ES-I3 (cell line): ENCODE data around the gene KIF3B.

Source experiments
- H3K36me3 ChIP-seq: 2 replicates; pipeline ENCODE4 v1.6.1; 2013; ENCODE audit warnings: mild to moderate bottlenecking, low read length, control low read depth, moderate library complexity; ENCODE audit not compliant: insufficient read depth
- H3K4me1 ChIP-seq: 2 replicates; pipeline ENCODE4 v1.6.1; 2013; ENCODE audit warnings: mild to moderate bottlenecking, control low read depth, low read length; ENCODE audit not compliant: insufficient read depth
- H3K9ac ChIP-seq: 2 replicates; pipeline ENCODE4 v1.6.1; 2013; ENCODE audit warnings: low read depth, mild to moderate bottlenecking, low read length, moderate library complexity
- H3K9me3 ChIP-seq: 2 replicates; pipeline ENCODE4 v1.6.1; 2013; ENCODE audit warnings: mild to moderate bottlenecking, low read length, moderate library complexity; ENCODE audit not compliant: control insufficient read depth, insufficient read depth

KIF3B gene

DNA sequence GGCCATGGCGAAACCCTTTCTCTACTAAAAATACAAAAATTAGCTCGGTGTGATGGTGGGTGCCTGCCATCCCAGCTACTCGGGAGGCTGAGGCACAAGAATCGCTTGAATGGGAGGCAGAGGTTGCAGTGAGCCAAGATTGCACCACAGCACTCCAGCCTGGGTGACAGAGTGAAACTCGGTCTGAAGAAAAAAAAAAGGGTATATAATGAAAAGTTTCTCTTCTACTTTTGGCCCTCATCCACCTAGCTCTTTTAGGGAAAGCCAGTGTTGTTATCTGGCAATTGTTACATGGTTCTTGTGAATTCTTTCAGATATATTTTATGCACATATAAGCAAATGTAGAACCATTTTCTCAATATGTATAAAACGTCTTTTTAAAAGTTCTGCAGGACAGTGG, 19.0 kb downstream of the KIF3B start:
- Histone ChIP-seq H3K4me1 (no peaks in the 10 kb centered on the region), H3K36me3 (no peaks in the 10 kb centered on the region), H3K9ac (no peak overlapping the region), H3K9me3 (no peaks in the 10 kb centered on the region)

DNA sequence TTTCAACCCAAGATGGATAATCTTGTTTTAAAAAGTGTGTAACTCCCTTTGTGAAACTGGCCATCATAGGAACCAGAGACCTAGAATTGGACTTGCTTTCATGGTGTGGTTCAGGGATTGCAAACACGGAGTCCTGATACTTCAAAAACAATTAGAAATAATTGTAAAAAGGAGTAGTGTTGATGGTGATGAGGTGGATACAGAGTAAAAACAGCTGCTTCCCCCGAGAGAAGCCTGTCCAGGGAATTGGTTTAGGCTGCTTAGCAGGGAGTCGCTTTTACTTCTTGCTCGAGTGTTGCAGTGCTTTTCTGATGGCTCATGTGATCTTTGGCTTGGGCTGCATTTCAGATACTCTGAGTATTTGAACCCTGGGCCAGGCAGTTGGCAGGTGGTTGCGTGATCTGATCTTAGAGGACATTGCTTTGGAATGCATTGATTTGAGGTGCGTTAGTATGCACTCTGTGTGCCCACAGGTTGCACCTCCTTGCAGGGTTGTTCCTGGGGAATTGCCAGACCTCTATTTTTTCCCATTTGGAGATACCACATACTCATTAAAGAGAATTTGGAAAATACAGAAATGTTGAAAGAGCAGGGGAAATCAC, 19.5 kb downstream of the KIF3B start:
- no peaks in the 10 kb centered on the region for H3K4me1 ChIP-seq
- H3K36me3 ChIP-seq = no peaks in the 10 kb centered on the region
- H3K9me3 ChIP-seq = no peaks in the 10 kb centered on the region
- H3K9ac ChIP-seq = no peak overlapping the region

DNA sequence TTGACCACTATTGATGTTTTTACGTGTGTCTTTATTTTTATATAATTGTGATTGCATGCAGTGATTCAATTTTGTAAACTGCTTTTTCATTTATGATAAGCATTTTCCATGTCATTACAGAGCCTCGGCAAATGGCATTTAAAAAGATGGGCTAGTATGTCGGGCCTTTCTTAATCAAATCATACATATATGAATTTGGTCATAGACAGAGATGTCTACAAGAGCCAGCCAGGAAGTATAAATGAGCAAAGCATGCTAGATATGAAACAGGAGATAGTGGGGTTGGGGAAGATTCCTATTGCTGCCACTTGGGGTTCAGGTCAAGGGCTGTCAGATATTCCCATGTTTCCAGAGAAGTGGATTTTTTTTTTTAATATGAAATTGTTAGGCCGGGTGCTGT, 20.0 kb downstream of the KIF3B start:
- no peaks in the 10 kb centered on the region for H3K36me3 ChIP-seq
- no peak overlapping the region for H3K9ac ChIP-seq
- H3K9me3 ChIP-seq = no peaks in the 10 kb centered on the region
- H3K4me1 ChIP-seq = no peaks in the 10 kb centered on the region

DNA sequence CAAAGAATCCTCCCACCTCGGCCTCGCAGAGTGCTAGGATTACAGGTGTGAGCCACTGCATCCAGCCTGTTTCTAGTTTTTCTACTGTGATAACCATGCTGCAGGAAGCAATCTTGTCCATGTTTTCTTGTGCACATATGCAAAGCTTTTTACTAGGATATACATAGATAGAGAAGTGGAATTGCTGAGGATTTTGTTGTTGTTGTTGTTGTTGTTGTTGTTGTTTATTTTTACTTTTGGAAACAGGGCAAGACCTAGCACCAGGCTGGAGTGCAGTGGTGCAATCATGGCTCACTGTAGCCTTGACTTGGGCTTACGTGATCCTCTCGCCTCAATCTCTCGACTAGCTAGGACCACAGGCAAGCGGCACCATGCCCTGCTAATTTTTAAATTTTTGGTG, 23.2 kb downstream of the KIF3B start:
- H3K36me3 ChIP-seq = no peaks in the 10 kb centered on the region
- H3K9me3 ChIP-seq = no peaks in the 10 kb centered on the region
- H3K4me1 ChIP-seq = no peaks in the 10 kb centered on the region
- H3K9ac ChIP-seq = no peak overlapping the region

GRCh38 chr20:32301719-32302506, 24.5 kb downstream of the KIF3B start:
- Histone ChIP-seq H3K4me1 (no peaks in the 10 kb centered on the region), H3K36me3 (no peaks in the 10 kb centered on the region), H3K9ac (no peak overlapping the region), H3K9me3 (no peaks in the 10 kb centered on the region)

- Histone ChIP-seq H3K9me3 (no peaks in the 10 kb centered on the region), H3K4me1 (no peaks in the 10 kb centered on the region), H3K36me3 (no peaks in the 10 kb centered on the region), H3K9ac (no peak overlapping the region)
Observed at GRCh38 chr20:32302507-32302872, 25.0 kb downstream of the KIF3B start.

DNA sequence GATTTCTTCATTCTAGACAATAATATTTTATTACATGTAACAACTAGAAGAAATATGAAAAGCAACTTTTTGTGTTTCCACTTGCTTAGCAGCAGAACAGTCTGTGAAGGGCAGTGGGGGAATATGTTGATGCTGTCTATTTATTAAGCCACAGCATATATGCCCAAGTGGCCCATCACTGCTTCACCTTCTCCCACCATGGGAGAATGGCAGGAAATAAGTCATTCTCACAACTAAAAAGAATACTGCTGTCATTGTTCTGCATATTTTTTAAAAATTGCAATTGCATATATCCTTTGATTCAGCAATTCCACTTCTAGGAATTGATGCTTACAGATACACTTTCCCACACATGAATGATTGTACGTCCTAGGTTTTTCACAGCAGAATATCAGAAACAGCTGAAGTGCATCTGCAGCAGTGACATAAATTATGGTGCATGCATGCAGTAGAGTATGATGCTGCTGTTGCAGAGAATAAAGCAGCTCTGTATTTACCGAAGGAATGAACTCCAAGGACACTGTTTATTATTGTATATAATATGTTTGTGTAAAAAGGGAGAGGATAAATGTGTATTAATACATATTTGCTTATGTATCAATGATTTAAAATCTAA, 26.8 kb downstream of the KIF3B start:
- Histone ChIP-seq H3K9ac (no peak overlapping the region), H3K36me3 (no peaks in the 10 kb centered on the region), H3K9me3 (no peaks in the 10 kb centered on the region), H3K4me1 (no peaks in the 10 kb centered on the region)

GRCh38 chr20:32312718-32313424, 35.4 kb downstream of the KIF3B start:
- no peaks in the 10 kb centered on the region for H3K36me3 ChIP-seq
- no peak overlapping the region for H3K9ac ChIP-seq
- no peaks in the 10 kb centered on the region for H3K9me3 ChIP-seq
- no peaks in the 10 kb centered on the region for H3K4me1 ChIP-seq

DNA sequence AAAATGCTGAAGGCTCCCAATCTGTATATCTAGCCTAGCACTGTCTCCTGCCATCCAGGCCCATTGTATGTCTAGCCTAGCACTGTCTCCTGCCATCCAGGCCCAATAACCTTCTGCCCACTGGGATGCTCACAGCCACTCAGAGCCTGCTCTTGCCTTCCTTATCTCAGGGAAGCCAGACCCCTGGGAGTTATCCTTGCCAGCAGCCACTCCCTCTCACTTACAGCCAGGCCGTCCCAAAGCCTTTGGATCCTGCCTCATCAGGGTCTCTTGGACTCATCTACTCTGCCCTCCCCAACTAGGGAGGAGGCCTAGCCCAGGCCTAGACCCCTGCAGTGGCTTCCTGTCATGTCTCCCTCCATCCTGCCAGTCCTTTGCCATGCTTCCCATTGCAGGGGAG, 37.3 kb downstream of the KIF3B start:
- no peaks in the 10 kb centered on the region for H3K36me3 ChIP-seq
- H3K9me3 ChIP-seq = no peaks in the 10 kb centered on the region
- H3K9ac ChIP-seq = no peak overlapping the region

GRCh38 chr20:32315399-32315798, 37.9 kb downstream of the KIF3B start:
- Histone ChIP-seq H3K4me1 (no peaks in the 10 kb centered on the region), H3K36me3 (no peaks in the 10 kb centered on the region)

More for the DNA sequence above, 37.3 kb downstream of the KIF3B start:
- no peaks in the 10 kb centered on the region for H3K4me1 ChIP-seq

GRCh38 chr20:32315891-32316290, 38.4 kb downstream of the KIF3B start:
- no peaks in the 10 kb centered on the region for H3K36me3 ChIP-seq
- H3K9me3 ChIP-seq = no peaks in the 10 kb centered on the region
- no peaks in the 10 kb centered on the region for H3K4me1 ChIP-seq
- no peak overlapping the region for H3K9ac ChIP-seq

More at GRCh38 chr20:32315399-32315798, 37.9 kb downstream of the KIF3B start:
- Histone ChIP-seq H3K9me3 (no peaks in the 10 kb centered on the region), H3K9ac (no peak overlapping the region)

- no peaks in the 10 kb centered on the region for H3K36me3 ChIP-seq
Observed at GRCh38 chr20:32316667-32317066, 39.2 kb downstream of the KIF3B start.

GRCh38 chr20:32319100-32319499, 41.6 kb downstream of the KIF3B start:
- Histone ChIP-seq H3K36me3 (no peaks in the 10 kb centered on the region), H3K4me1 (no peaks in the 10 kb centered on the region), H3K9me3 (no peaks in the 10 kb centered on the region), H3K9ac (no peak overlapping the region)

More at GRCh38 chr20:32316667-32317066, 39.2 kb downstream of the KIF3B start:
- no peaks in the 10 kb centered on the region for H3K4me1 ChIP-seq
- H3K9ac ChIP-seq = no peak overlapping the region
- H3K9me3 ChIP-seq = no peaks in the 10 kb centered on the region

GRCh38 chr20:32320305-32320704, 42.9 kb downstream of the KIF3B start:
- Histone ChIP-seq H3K9me3 (no peaks in the 10 kb centered on the region), H3K4me1 (no peaks in the 10 kb centered on the region), H3K36me3 (no peaks in the 10 kb centered on the region)

More at GRCh38 chr20:32320305-32320704, 42.9 kb downstream of the KIF3B start:
- no peak overlapping the region for H3K9ac ChIP-seq
